CD4-positive, alpha-beta memory T cell (primary cell): ENCODE data around the gene NOSIP. TPM values are rescaled to one million over a fixed set of nuclear protein-coding genes. Genes with fewer than 3 reads are reported as not detected.

Experiments
- CTCF ChIA-PET: fragments of 350-600 bp; sonication (Branson Sonifier 250); formaldehyde crosslinking; loops from one replicate; lab custom pipeline; 2021; ENCODE audit warnings: inconsistent platforms; ENCODE audit not compliant: partially characterized antibody; lab: Charles Lee
- POLR2A ChIA-PET: fragments of 350-600 bp; sonication (Branson Sonifier 250); formaldehyde crosslinking; loops from one replicate; lab custom pipeline; 2021; ENCODE audit not compliant: partially characterized antibody; lab: Charles Lee
- DNase-seq, 5 donors: peaks; one replicate each; pipeline versions ENCODE4 v3.0.0 to v3.0.0-alpha.2; 2020 to 2022; ENCODE audit warnings: mixed read lengths in 1 of 5
- H3K27ac ChIP-seq: one replicate; pipeline ENCODE4 v1.7.0; 2013; ENCODE audit warnings: low read depth, low read length
- H3K27me3 ChIP-seq: 2 replicates; pipeline ENCODE4 v1.7.0; 2013; ENCODE audit warnings: mild to moderate bottlenecking, low read length, moderate library complexity; ENCODE audit not compliant: insufficient read depth
- H3K36me3 ChIP-seq: 2 replicates; pipeline ENCODE4 v1.7.0; 2013; ENCODE audit warnings: mild to moderate bottlenecking, low read length, moderate library complexity; ENCODE audit not compliant: insufficient read depth
- H3K4me1 ChIP-seq: 2 replicates; pipeline ENCODE4 v1.7.0; 2013; ENCODE audit warnings: mild to moderate bottlenecking, low read length, moderate library complexity; ENCODE audit not compliant: insufficient read depth
- H3K4me3 ChIP-seq, 2 donors: one replicate each; pipeline ENCODE4 v1.7.0; 2013; ENCODE audit warnings: low read length in 2 of 2, mild to moderate bottlenecking in 1 of 2
- H3K9me3 ChIP-seq, 2 donors: one replicate each; pipeline ENCODE4 v1.7.0; 2013; ENCODE audit warnings: low read length in 2 of 2, control low read depth in 1 of 2; ENCODE audit not compliant: control insufficient read depth in 1 of 2
- H3K27ac Mint-ChIP-seq, 7 donors: one replicate each; pipeline ENCODE4 v1.8.0; 2020 to 2021; ENCODE audit warnings: mixed read lengths in 7 of 7, mild to moderate bottlenecking in 6 of 7, inconsistent platforms in 3 of 7, moderate library complexity in 3 of 7
- H3K27me3 Mint-ChIP-seq, 2 donors: one replicate each; pipeline ENCODE4 v1.8.0; 2020 to 2021; ENCODE audit warnings: mixed read lengths in 2 of 2
- H3K36me3 Mint-ChIP-seq, 2 donors: one replicate each; pipeline ENCODE4 v1.8.0; 2020 to 2021; ENCODE audit warnings: mixed read lengths in 2 of 2, inconsistent platforms in 1 of 2, mild to moderate bottlenecking in 1 of 2
- H3K4me1 Mint-ChIP-seq, 4 donors: one replicate each; pipeline ENCODE4 v1.8.0; 2020 to 2021; ENCODE audit warnings: mixed read lengths in 4 of 4, mild to moderate bottlenecking in 1 of 4
- H3K4me3 Mint-ChIP-seq, 8 donors: one replicate each; pipeline ENCODE4 v1.8.0; 2020 to 2021; ENCODE audit warnings: mixed read lengths in 8 of 8, mild to moderate bottlenecking in 7 of 8, moderate library complexity in 6 of 8, inconsistent platforms in 3 of 8
- H3K9me3 Mint-ChIP-seq, 8 donors: one replicate each; pipeline ENCODE4 v1.8.0; 2020 to 2021; ENCODE audit warnings: mixed read lengths in 8 of 8, mild to moderate bottlenecking in 5 of 8, inconsistent platforms in 3 of 8, moderate library complexity in 1 of 8
- intact Hi-C: fragments of 100-400 bp; cut with micrococcal nuclease; formaldehyde crosslinking; loops from one replicate; pipeline ENCODE4 v1.15.1; 2023
- polyA plus RNA-seq, 2 donors: library from polyadenylated mRNA; unstranded; fragments of 300-500 nt; fragmentation: Illumina TruSeq; gene quantifications; one replicate each; pipeline ENCODE4 v1.2.3, GENCODE V29; 2021
- total RNA-seq, 2 experiments: library from RNA; stranded (reverse); gene quantifications; one replicate each; pipeline ENCODE4 v1.2.3, GENCODE V29; 2021

NOSIP gene
- total and polyA plus RNA-seq, 4 experiments from 2014 or later, result 177 to 674 (median 421) TPM

DNA sequence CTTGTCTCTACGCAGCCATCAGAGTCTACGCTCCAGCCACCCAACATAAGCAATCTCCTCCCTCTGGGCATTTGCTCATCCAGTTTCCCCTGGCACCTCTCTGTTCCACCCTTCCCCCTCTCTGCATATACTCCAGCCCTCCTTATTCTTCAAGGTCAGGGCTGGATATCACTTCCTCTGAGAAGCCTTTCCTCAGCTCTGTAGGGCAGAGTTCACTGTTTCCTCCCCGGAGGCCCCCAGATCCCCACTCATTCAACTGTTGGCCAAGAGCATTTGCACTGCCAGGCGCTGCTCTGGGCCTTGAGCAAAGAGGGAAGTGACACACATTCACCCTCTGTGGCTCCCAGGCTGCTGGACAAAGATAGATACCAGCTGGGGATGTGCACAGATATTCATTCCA lies 64.6 kb downstream of the NOSIP start:
- Mint-ChIP-seq H3K9me3 (no peaks in the 10 kb centered on the region), H3K36me3 (peaks cover 0 to 4% of the 10 kb centered on the region in 2 donors), H3K4me3 (peak overlapping the region in 7 of 8 donors; percentile 19 to 53 (median 30)), H3K4me1 (peaks cover 13 to 41% (median 25%) of the 10 kb centered on the region in 4 donors), H3K27me3 (no peaks in the 10 kb centered on the region), H3K27ac (peak overlapping the region in 3 of 7 donors; percentile 1 to 66 (median 64))
- intact Hi-C loops, result no loop called here
- peaks cover 32% of the 10 kb centered on the region for H3K4me1 ChIP-seq
- H3K36me3 ChIP-seq, result no peaks in the 10 kb centered on the region
- no peaks in the 10 kb centered on the region for H3K27me3 ChIP-seq
- ChIA-PET POLR2A (interaction anchor here (1.4 kb wide), 1 partner anchor 31 kb away, joined by 4 read pairs; no protein-coding TSS in a partner anchor), CTCF (interaction anchor here (1.2 to 3.3 kb wide), 6 partner anchors 11 to 59 kb away, joined by 3 to 22 read pairs (median 4); no protein-coding TSS in a partner anchor)
- no peak for DNase-seq
- no peaks in the 10 kb centered on the region for H3K9me3 ChIP-seq
- no peak overlapping the region for H3K4me3 ChIP-seq
- no peak overlapping the region for H3K27ac ChIP-seq

DNA sequence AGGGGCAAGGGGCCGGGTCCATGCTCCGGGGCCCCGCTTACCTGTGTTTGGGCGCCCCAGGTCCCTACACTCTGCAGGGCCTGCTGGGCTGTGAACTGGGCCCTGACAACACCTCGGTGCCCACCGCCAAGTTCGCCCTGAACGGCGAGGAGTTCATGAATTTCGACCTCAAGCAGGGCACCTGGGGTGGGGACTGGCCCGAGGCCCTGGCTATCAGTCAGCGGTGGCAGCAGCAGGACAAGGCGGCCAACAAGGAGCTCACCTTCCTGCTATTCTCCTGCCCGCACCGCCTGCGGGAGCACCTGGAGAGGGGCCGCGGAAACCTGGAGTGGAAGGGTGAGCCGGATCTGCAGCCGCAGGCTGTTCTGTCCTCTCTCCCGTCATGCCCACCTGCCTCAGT lies 66.2 kb downstream of the NOSIP start:
- peaks cover 32% of the 10 kb centered on the region for H3K4me1 ChIP-seq
- Mint-ChIP-seq H3K27ac (peak overlapping the region in 1 of 7 donors; percentile 51), H3K36me3 (no peaks in the 10 kb centered on the region), H3K4me1 (peaks cover 14 to 41% (median 25%) of the 10 kb centered on the region in 4 donors), H3K4me3 (peak overlapping the region in 7 of 8 donors; percentile 82 to 94 (median 88)), H3K27me3 (no peaks in the 10 kb centered on the region), H3K9me3 (no peaks in the 10 kb centered on the region)
- H3K36me3 ChIP-seq, result no peaks in the 10 kb centered on the region
- CTCF ChIA-PET, result interaction anchor here (0.5 to 3.3 kb wide), 8 partner anchors 9 to 159 kb away, joined by 3 to 26 read pairs (median 5); partner anchors contain the start of gene RCN3
- no peaks in the 10 kb centered on the region for H3K9me3 ChIP-seq
- H3K27me3 ChIP-seq, result no peaks in the 10 kb centered on the region
- intact Hi-C loops, result no loop called here
- H3K4me3 ChIP-seq, result no peak overlapping the region
- no peak for DNase-seq
- POLR2A ChIA-PET, result interaction anchor here (0.6 to 2.2 kb wide), 9 partner anchors 11 to 66 kb away, joined by 3 to 8 read pairs (median 6); partner anchors contain the start of gene RCN3
- H3K27ac ChIP-seq, result no peak overlapping the region

GRCh38 chr19:49513746-49514118 lies 66.6 kb downstream of the NOSIP start:
- no peaks in the 10 kb centered on the region for H3K36me3 Mint-ChIP-seq
- H3K36me3 ChIP-seq, result no peaks in the 10 kb centered on the region
- peak overlapping the region in 6 of 7 donors; percentile 21 to 97 (median 88) for H3K27ac Mint-ChIP-seq
- peak overlapping the region; percentile 6 to 51 for H3K4me3 ChIP-seq
- no peaks in the 10 kb centered on the region for H3K9me3 ChIP-seq
- ChIA-PET CTCF (interaction anchor here (0.8 to 3.3 kb wide), 7 partner anchors 9 to 160 kb away, joined by 3 to 26 read pairs (median 5); partner anchors contain the start of gene RCN3), POLR2A (interaction anchor here (0.7 to 2.2 kb wide), 8 partner anchors 10 to 66 kb away, joined by 3 to 8 read pairs (median 6); partner anchors contain the start of gene RCN3)
- H3K9me3 Mint-ChIP-seq, result no peaks in the 10 kb centered on the region
- H3K27me3 ChIP-seq, result no peaks in the 10 kb centered on the region
- intact Hi-C loops, result no loop called here
- H3K27me3 Mint-ChIP-seq, result no peaks in the 10 kb centered on the region
- peaks cover 32% of the 10 kb centered on the region for H3K4me1 ChIP-seq
- peak overlapping the region; percentile 82 to 94 (median 88) for H3K4me3 Mint-ChIP-seq
- DNase-seq, result no peak
- H3K27ac ChIP-seq, result peak overlapping the region; percentile 55
- peaks cover 14 to 41% (median 25%) of the 10 kb centered on the region in 4 donors for H3K4me1 Mint-ChIP-seq

GRCh38 chr19:49512970-49513745 lies 67.2 kb downstream of the NOSIP start:
- Mint-ChIP-seq H3K27ac (peak overlapping the region in 6 of 7 donors; percentile 21 to 97 (median 88)), H3K9me3 (no peaks in the 10 kb centered on the region), H3K36me3 (no peaks in the 10 kb centered on the region), H3K27me3 (no peaks in the 10 kb centered on the region), H3K4me3 (peak overlapping the region; percentile 82 to 94 (median 88)), H3K4me1 (peaks cover 14 to 42% (median 25%) of the 10 kb centered on the region in 4 donors)
- peak overlapping the region; percentile 6 to 51 for H3K4me3 ChIP-seq
- no peaks in the 10 kb centered on the region for H3K27me3 ChIP-seq
- ChIA-PET POLR2A (interaction anchor here (0.6 to 2.2 kb wide), 9 partner anchors 10 to 67 kb away, joined by 3 to 8 read pairs (median 6); partner anchors contain the start of genes RCN3 and RPL13A), CTCF (interaction anchor here (1.1 to 3.3 kb wide), 5 partner anchors 8 to 62 kb away, joined by 3 to 26 read pairs (median 12); partner anchors contain the start of gene RCN3)
- no peaks in the 10 kb centered on the region for H3K36me3 ChIP-seq
- no peaks in the 10 kb centered on the region for H3K9me3 ChIP-seq
- DNase-seq, result no peak
- peak overlapping the region; percentile 55 for H3K27ac ChIP-seq
- H3K4me1 ChIP-seq, result peaks cover 32% of the 10 kb centered on the region
- intact Hi-C loops, result no loop called here

DNA sequence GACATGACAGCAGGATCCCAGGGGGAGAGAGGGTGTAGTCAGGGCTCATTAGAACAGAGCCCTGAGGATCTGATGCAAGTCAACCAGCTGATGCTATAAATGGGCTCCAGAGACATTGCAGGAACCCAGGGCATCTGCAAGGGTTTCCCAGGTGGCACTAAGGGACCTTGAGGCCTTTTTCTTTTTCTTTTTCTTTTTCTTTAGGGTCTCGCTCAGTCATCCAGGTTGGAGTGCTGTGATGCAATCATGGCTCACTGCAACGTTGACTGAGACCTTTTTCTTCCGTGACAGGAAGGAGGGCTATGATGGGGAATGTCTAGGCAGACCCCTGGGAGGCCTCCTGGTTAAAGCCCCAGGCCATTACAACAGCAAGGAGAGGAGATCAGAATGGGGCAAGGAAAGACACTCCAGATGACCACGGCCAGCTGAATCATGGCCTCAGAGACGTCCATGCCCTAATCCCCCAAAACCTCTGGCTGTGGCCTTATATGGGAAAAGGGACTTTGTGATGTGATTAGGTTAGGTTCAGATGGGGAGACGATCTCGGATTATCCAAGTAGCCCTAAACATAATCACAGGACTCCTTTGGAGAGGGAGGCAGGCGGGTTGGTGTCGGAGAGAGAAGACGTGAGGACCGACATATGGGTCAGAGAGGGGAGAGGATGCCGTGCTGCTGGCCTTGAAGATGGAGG lies 72.4 kb downstream of the NOSIP start:
- Histone ChIP-seq H3K27me3 (no peaks in the 10 kb centered on the region), H3K27ac (no peak overlapping the region), H3K36me3 (no peaks in the 10 kb centered on the region), H3K9me3 (no peaks in the 10 kb centered on the region), H3K4me3 (no peak overlapping the region), H3K4me1 (peaks cover 38% of the 10 kb centered on the region)
- H3K4me3 Mint-ChIP-seq, result no peak overlapping the region
- no peaks in the 10 kb centered on the region for H3K36me3 Mint-ChIP-seq
- peaks cover 16 to 35% (median 23%) of the 10 kb centered on the region in 4 donors for H3K4me1 Mint-ChIP-seq
- no peaks in the 10 kb centered on the region for H3K9me3 Mint-ChIP-seq
- POLR2A ChIA-PET, result interaction anchor here (3.4 kb wide), 1 partner anchor 39 kb away, joined by 20 read pairs; no protein-coding TSS in a partner anchor
- no peak for DNase-seq
- CTCF ChIA-PET, result interaction anchor here (1.1 to 1.6 kb wide), 2 partner anchors 26 to 53 kb away, joined by 3 to 6 read pairs; no protein-coding TSS in a partner anchor
- H3K27ac Mint-ChIP-seq, result peak overlapping the region in 2 of 7 donors; percentile 37 to 58
- H3K27me3 Mint-ChIP-seq, result no peaks in the 10 kb centered on the region
- intact Hi-C loops, result no loop called here

GRCh38 chr19:49506575-49507105 lies 73.7 kb downstream of the NOSIP start:
- H3K27me3 Mint-ChIP-seq, result no peaks in the 10 kb centered on the region
- peak overlapping the region in 3 of 8 donors; percentile 20 to 32 (median 29) for H3K4me3 Mint-ChIP-seq
- intact Hi-C loops, result loop anchor here (1.0 kb wide), 3 partner anchors 41 to 174 kb away; no protein-coding TSS in a partner anchor

More at GRCh38 chr19:49506575-49507105, 73.7 kb downstream of the NOSIP start:
- Histone ChIP-seq H3K4me1 (peaks cover 39% of the 10 kb centered on the region), H3K36me3 (no peaks in the 10 kb centered on the region), H3K9me3 (no peaks in the 10 kb centered on the region), H3K27ac (no peak overlapping the region), H3K27me3 (no peaks in the 10 kb centered on the region), H3K4me3 (no peak overlapping the region)
- ChIA-PET CTCF (interaction anchor here (0.9 to 3.0 kb wide), 7 partner anchors 23 to 175 kb away, joined by 3 to 38 read pairs (median 5); partner anchors contain the start of gene FLT3LG), POLR2A (interaction anchor here (0.7 to 3.4 kb wide), 11 partner anchors 11 to 171 kb away, joined by 3 to 20 read pairs (median 4); partner anchors contain the start of genes PRMT1, PRR12 and RPS11)
- peak; percentile 78 to 83 (median 80) for DNase-seq
- Mint-ChIP-seq H3K27ac (peak overlapping the region; percentile 50 to 91 (median 74)), H3K36me3 (no peaks in the 10 kb centered on the region), H3K4me1 (peaks cover 17 to 38% (median 27%) of the 10 kb centered on the region in 4 donors), H3K9me3 (no peaks in the 10 kb centered on the region)
